DMS114 treated with DMSO at 0.1 percent for 48 hours (cell line): ENCODE measurements around the gene NCS1.
"Not testable (repeated sequence)": the region's sequence is repeated elsewhere in the genome, so short reads cannot be mapped to it uniquely, and the experiment has no call there.

Source experiments
- DNase-seq: peaks from one replicate; lab custom pipeline; 2025; ENCODE audit not compliant: unreplicated experiment; lab: John Stamatoyannopoulos, UW

NCS1 gene

GRCh38 chr9:130260816-130261765, 88.9 kb downstream of the NCS1 start:
- no peak for DNase-seq

GRCh38 chr9:130262061-130262745, 90.0 kb downstream of the NCS1 start:
- no peak for DNase-seq

DNA sequence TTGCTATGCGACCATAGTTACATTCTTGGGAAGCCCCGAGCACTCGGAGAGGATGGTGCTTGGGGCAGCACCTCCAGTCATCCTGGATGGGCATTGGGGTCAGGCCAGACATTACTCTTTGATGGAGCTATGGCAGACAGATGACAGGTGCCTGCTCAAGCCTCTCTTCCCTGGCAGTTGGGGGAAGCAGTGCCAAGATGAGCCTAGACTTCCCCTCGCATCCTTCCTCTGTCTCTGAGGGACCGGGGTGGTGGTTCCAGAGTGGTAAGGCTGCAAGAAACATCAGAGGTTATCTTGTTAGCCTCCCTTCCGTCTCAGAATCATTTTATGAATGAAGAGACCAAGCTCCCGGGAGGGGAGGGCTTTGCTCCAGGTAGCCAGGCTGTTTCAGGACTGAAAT, 90.6 kb downstream of the NCS1 start:
- DNase-seq = no peak

GRCh38 chr9:130263601-130264413, 91.6 kb downstream of the NCS1 start:
- no peak for DNase-seq

GRCh38 chr9:130264414-130265350, 92.5 kb downstream of the NCS1 start:
- DNase-seq = no peak

- DNase-seq = no peak
Observed at GRCh38 chr9:130265431-130266235, 93.4 kb downstream of the NCS1 start, which contains the start of gene HMCN2. Gene HMCN2 (plus strand): TSS chr9:130265760. CDS start chr9:130265879, 119 bp downstream.

DNA sequence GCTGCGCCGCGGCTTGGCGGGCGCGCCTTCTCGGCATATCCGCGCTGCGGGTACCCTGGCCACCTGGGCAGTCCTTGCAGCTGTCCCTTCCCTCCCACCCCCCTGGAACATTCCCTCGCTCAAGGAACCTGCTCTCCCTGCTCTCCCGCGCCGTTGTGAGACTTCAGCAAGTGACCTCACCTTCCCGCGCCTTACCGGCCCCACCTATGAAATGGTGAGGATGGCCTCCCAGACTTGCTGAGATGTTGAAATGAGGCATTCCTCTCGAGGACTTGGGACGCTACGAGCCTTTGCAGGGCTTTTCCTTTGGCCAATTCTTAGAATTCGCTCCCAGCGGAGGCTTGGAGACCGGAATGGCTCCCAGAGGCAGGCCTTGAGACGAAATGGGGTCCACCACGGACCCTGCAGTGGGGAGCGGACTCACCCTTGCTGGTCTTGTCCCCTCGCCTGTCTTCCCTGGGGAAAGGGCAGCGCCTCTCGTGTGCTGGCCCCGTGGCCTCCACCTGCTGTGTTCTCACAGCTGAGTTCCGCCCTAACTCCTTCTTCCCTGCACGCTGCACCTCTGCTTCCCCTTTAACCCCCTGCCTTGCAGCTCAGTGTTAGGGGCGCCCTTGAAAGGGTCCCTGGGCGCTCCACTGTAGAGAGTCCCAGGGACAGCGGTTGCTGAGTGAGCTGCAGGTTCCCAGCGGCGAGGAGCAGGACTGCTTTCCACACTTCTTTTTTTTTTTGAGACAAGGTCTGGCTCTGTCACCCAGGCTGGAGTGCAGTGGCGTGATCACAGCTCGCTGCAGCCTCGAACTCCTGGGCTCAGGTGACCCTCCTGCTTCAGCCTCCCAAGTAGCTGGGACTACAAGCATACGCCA, 94.3 kb downstream of the NCS1 start:
- no peak for DNase-seq

DNA sequence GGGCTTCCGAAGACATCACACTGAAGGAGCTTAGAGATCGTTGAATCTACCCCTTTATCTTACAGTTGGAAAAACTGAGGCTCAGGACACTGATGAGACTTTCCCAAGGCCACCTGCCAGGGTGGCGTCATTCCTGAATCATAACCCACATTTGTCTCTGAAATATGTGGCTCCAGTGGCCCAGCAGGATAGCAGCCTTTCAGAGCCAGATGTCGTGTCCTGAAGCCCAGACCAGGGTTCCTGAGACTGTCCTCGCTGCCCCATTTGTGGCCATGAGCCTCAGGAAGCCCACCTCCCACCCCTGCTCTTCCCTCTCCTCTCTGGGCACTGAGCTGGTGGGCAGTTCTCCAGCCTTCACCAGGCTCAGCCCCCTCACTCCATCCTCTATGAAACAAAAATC, 95.7 kb downstream of the NCS1 start:
- DNase-seq = no peak

- DNase-seq = no peak
Observed at GRCh38 chr9:130268521-130269211, 96.5 kb downstream of the NCS1 start.

- DNase-seq = no peak
Observed at GRCh38 chr9:130271473-130271872, 99.3 kb downstream of the NCS1 start.

DNA sequence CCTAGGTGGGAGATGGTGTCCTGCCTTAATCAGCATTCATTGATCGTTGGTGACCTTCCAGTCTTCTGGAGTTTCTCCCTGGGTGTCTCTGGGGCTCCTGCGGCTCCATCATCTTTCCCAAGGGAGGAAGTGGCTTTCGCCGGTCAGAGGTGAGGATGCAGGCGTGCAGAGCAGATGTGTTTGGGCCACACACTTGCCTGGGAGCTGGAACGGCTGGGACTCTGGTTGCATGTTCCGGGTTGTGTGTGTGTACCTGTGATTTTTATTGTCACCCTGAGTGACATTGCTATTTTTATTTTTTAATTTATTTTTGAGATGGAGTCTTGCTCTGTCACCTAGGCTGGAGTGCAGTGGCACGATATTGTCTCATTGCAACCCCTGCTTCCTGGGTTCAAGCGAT, 103.0 kb downstream of the NCS1 start:
- DNase-seq = no peak

- DNase-seq = no peak
Observed at GRCh38 chr9:130276121-130276520, 103.9 kb downstream of the NCS1 start.

GRCh38 chr9:130276955-130277354, 104.8 kb downstream of the NCS1 start:
- DNase-seq = no peak

GRCh38 chr9:130277525-130277924, 105.3 kb downstream of the NCS1 start:
- not testable (repeated sequence) for DNase-seq

- DNase-seq = no peak
Observed at GRCh38 chr9:130283539-130284248, 111.5 kb downstream of the NCS1 start.

GRCh38 chr9:130284249-130284625, 112.0 kb downstream of the NCS1 start:
- DNase-seq = no peak

- DNase-seq = no peak
Observed at GRCh38 chr9:130284690-130285089, 112.5 kb downstream of the NCS1 start.
